Nephron progenitor cell (in vitro differentiated cells): ENCODE data around the gene HDAC4.

Experiments used
- DNase-seq: peaks from one replicate; pipeline ENCODE4 v3.0.0; 2021
- H3K27ac Mint-ChIP-seq: 2 replicates; pipeline ENCODE4 v1.8.0; 2021; ENCODE audit warnings: mild to moderate bottlenecking, moderate library complexity, mixed read lengths
- H3K27me3 Mint-ChIP-seq: 2 replicates; pipeline ENCODE4 v1.8.0; 2021; ENCODE audit warnings: mild to moderate bottlenecking, low read depth, mixed read lengths; ENCODE audit not compliant: poor library complexity
- H3K36me3 Mint-ChIP-seq: 2 replicates; pipeline ENCODE4 v1.8.0; 2021; ENCODE audit warnings: low read depth, mixed read lengths
- H3K4me1 Mint-ChIP-seq: 2 replicates; pipeline ENCODE4 v1.8.0; 2021; ENCODE audit warnings: mixed read lengths
- H3K4me3 Mint-ChIP-seq: 2 replicates; pipeline ENCODE4 v1.8.0; 2021; ENCODE audit warnings: mild to moderate bottlenecking, moderate library complexity, mixed read lengths
- H3K9me3 Mint-ChIP-seq: 2 replicates; pipeline ENCODE4 v1.8.0; 2021; ENCODE audit warnings: mild to moderate bottlenecking, moderate library complexity, mixed read lengths
- TF ChIP-seq, protein P1 (sequence below): fragments of 200-600 bp; sonication (generic); IDR thresholded peaks from 2 replicates; pipeline ENCODE4 v1.5.0; 2021; ENCODE audit warnings: antibody characterized with exemption

HDAC4 gene

DNA sequence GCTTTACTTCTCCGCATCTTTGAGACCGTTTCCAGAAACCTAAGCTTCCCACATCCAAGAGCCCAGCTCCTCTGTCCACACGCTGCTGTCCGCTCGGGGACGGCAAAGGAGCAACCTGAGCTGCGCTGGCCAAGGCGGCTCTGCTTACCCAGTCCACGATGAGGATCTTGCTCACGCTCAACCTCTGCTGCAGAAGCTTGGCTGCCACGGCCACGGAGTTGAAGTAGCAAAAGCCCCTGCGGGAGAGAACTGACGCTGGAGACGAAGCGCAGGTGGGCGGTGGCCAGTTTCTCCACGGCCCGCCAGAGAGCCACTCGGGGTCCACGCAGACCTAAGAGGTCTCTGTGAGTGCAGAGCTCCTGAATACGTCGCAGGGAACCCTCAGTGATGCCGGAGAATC lies 316.8 kb downstream of the HDAC4 start:
- TF ChIP-seq, protein P1, sequence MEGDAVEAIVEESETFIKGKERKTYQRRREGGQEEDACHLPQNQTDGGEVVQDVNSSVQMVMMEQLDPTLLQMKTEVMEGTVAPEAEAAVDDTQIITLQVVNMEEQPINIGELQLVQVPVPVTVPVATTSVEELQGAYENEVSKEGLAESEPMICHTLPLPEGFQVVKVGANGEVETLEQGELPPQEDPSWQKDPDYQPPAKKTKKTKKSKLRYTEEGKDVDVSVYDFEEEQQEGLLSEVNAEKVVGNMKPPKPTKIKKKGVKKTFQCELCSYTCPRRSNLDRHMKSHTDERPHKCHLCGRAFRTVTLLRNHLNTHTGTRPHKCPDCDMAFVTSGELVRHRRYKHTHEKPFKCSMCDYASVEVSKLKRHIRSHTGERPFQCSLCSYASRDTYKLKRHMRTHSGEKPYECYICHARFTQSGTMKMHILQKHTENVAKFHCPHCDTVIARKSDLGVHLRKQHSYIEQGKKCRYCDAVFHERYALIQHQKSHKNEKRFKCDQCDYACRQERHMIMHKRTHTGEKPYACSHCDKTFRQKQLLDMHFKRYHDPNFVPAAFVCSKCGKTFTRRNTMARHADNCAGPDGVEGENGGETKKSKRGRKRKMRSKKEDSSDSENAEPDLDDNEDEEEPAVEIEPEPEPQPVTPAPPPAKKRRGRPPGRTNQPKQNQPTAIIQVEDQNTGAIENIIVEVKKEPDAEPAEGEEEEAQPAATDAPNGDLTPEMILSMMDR: no peak
- DNase-seq: no peak
- Mint-ChIP-seq H3K27me3 (peaks cover 4% of the 10 kb centered on the region), H3K27ac (no peak overlapping the region), H3K4me3 (no peak overlapping the region), H3K36me3 (peaks cover 32% of the 10 kb centered on the region), H3K9me3 (no peaks in the 10 kb centered on the region), H3K4me1 (no peaks in the 10 kb centered on the region)

DNA sequence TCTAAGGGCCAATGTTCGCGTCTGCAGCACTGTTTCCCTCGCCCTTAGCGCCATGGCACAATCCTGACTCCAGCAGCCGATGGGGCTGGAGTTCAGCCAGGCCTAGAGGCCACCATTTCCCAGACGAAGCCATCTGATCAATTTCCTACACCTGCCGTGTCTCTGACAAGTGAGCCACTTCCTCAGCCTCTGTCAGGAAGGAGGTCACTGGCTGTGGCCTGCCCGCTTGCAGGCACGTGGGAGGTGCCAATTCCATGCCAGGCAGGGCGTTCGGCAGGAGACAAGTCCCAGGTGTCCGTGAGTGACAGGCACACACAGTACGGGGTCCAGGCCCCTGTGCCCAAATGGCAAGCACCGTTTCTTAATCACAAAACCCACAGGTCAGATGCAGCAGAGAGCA lies 318.4 kb downstream of the HDAC4 start:
- no peak overlapping the region for H3K27ac Mint-ChIP-seq
- no peak for DNase-seq
- peaks cover 28% of the 10 kb centered on the region for H3K36me3 Mint-ChIP-seq
- H3K9me3 Mint-ChIP-seq: no peaks in the 10 kb centered on the region
- TF ChIP-seq, protein P1: no peak
- H3K4me1 Mint-ChIP-seq: no peaks in the 10 kb centered on the region
- H3K27me3 Mint-ChIP-seq: peaks cover 4% of the 10 kb centered on the region
- no peak overlapping the region for H3K4me3 Mint-ChIP-seq

DNA sequence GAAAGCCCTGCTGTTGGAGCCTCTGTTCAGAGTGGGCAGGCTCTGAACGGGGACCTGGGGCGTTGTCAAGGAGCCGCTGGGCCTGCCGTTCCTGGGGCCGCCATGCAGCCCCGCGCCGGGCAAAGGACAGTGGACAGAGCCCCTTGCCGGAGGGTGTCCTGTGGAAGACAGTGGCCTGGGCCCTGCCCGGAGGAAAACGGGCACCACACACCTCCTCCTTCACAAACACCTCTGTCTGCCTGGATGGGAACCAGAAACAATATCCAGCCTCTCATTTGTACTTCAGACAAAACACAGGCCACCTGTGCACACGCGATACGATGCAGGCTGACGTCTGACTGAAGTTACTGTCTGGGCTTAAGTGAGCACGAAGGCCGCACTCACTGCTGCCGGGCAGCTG lies 319.2 kb downstream of the HDAC4 start:
- no peaks in the 10 kb centered on the region for H3K9me3 Mint-ChIP-seq
- peaks cover 4% of the 10 kb centered on the region for H3K27me3 Mint-ChIP-seq
- DNase-seq: no peak
- no peak overlapping the region for H3K27ac Mint-ChIP-seq
- H3K4me1 Mint-ChIP-seq: no peaks in the 10 kb centered on the region
- TF ChIP-seq, protein P1: no peak
- peaks cover 28% of the 10 kb centered on the region for H3K36me3 Mint-ChIP-seq
- H3K4me3 Mint-ChIP-seq: no peak overlapping the region

DNA sequence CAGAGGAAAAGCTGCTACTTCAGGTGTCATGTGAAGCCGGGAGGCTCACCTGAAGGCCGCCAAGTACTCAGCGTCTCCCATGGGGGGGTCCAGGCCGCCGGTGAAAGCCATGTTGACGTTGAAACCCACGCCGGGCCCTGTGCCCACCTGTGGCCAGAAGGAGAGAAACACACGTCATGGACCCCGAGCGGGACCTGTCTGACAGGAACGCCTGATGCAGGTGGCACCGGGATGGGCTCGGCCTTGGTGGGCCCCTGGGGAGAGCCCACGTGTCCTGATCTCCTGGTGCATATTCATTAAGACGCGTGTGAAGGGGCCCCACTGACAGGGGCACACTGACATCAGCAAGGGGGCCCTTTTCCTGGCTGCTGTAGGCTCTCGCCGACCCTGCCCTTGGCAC lies 319.8 kb downstream of the HDAC4 start:
- Mint-ChIP-seq H3K4me1 (no peaks in the 10 kb centered on the region), H3K27me3 (peaks cover 4% of the 10 kb centered on the region), H3K4me3 (no peak overlapping the region), H3K27ac (no peak overlapping the region), H3K36me3 (peaks cover 28% of the 10 kb centered on the region), H3K9me3 (no peaks in the 10 kb centered on the region)
- TF ChIP-seq, protein P1: no peak
- DNase-seq: no peak

DNA sequence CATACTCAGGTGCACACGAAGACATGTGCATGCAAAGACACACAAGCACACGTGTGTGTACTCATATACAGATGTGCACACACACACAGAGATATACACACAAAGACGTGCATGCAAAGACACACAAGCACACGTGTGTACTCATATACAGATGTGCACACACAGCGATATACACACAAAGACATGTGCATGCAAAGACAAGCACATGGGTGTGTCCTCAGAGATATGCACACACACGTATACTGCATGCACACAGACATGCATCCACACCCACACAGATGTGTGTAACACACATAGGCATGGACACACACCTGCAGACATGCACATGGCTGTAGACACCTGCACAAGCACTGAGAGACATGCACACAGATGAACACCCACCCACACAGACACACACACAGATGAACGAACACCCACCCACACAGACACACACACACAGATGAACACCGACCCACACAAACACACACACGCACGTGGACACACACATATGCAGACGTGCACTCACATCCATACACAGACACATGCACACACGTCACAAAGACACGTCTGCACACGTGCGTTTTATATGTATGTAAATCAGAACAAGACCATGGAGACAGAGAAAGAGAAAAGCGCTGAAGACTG lies 321.0 kb downstream of the HDAC4 start:
- no peaks in the 10 kb centered on the region for H3K4me1 Mint-ChIP-seq
- DNase-seq: no peak
- TF ChIP-seq, protein P1: no peak
- peaks cover 28% of the 10 kb centered on the region for H3K36me3 Mint-ChIP-seq
- H3K9me3 Mint-ChIP-seq: no peaks in the 10 kb centered on the region
- no peak overlapping the region for H3K27ac Mint-ChIP-seq
- H3K27me3 Mint-ChIP-seq: peaks cover 4% of the 10 kb centered on the region
- H3K4me3 Mint-ChIP-seq: no peak overlapping the region
